ENCODE measurements around the gene C4A. TPM values are rescaled to one million over a fixed set of nuclear protein-coding genes. Genes with fewer than 3 reads are reported as not detected.
A peak's percentile ranks its signal among the peaks of the same experiment; 100 is the strongest.
"Not testable (repeated sequence)": the region's sequence is repeated elsewhere in the genome, so short reads cannot be mapped to it uniquely, and the experiment has no call there.

Gene C4A
- total RNA-seq, 5 donors from 2014 or later (not counting 1 experiment from before 2014, with no cell fraction given), result 3.5 to 11.6 (median 6.1) TPM

GRCh38 chr6:32004864-32005537 lies 23.1 kb downstream of the C4A start:
- CTCF ChIA-PET; H3K36me3 ChIP-seq (ENCODE audit: control insufficient read depth in 2 of 2, extremely low read depth in 1 of 2, insufficient read depth in 1 of 2, low read length in 1 of 2); H3K27me3 ChIP-seq (replicated peaks in 1 of 2; ENCODE audit: control insufficient read depth in 2 of 2, extremely low read depth in 1 of 2, insufficient read depth in 2 of 2, low read length in 1 of 2); H3K4me3 ChIP-seq (ENCODE audit: control insufficient read depth in 1 of 2, extremely low read depth in 1 of 2, low read length in 1 of 2); H3K9me3 ChIP-seq; H3K9me3 Mint-ChIP-seq; H3K36me3 Mint-ChIP-seq; H3K27me3 Mint-ChIP-seq; H3K4me3 Mint-ChIP-seq; POLR2A ChIA-PET; H3K4me1 Mint-ChIP-seq: not testable (repeated sequence)
- Histone ChIP-seq H3K27ac (ENCODE audit: low read length) (peak overlapping the region; percentile 12), H3K4me1 (ENCODE audit: control insufficient read depth in 1 of 2, extremely low read depth in 1 of 2, insufficient read depth in 2 of 2, low read length in 2 of 2) (peaks cover 0 to 11% of the 10 kb centered on the region in 2 experiments)
- DNase-seq (peak in 1 of 35 experiments; percentile 7), ATAC-seq (replicated peaks in 1 of 4) (peak; percentile 87 to 96 (median 92))
- peak overlapping the region; percentile 83 to 89 for H3K27ac Mint-ChIP-seq
- WGBS (ENCODE audit: insufficient coverage), result 62% methylated on average over 4 of the region's 13 CpGs

DNA sequence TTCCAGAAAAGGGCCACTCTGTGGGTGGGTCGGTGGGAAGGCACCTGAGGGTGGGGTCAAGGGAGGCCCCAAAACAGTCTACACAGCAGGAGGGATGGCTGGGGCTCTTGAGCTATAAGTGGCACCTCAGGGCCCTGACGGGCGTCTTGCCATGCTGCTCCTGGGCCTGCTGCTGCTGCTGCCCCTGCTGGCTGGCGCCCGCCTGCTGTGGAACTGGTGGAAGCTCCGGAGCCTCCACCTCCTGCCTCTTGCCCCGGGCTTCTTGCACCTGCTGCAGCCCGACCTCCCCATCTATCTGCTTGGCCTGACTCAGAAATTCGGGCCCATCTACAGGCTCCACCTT lies 23.7 kb downstream of the C4A start:
- DNase-seq, result not testable (repeated sequence)

DNA sequence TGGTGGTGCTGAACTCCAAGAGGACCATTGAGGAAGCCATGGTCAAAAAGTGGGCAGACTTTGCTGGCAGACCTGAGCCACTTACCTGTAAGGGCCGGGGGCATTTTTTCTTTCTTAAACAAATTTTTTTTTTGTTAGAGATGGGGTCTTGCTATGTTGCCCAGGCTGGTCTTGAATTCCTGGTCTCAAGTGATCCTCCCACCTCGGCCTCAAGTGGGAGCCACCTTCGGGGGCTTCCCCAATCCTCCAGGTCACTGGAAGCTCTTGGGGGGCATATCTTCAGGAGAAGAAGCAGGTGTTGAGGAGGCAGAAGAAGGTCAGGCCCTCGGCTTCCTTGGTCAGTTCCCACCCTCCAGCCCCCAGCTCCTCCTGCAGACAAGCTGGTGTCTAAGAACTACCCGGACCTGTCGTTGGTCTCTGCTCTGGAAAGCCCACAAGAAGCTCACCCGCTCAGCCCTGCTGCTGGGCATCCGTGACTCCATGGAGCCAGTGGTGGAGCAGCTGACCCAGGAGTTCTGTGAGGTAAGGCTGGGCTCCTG lies 24.2 kb downstream of the C4A start:
- no CpG with 5 or more reads among the region's 8 CpGs for WGBS (ENCODE audit: insufficient coverage)
- H3K27ac ChIP-seq (ENCODE audit: low read length); H3K4me1 Mint-ChIP-seq; H3K27me3 Mint-ChIP-seq; H3K27me3 ChIP-seq (replicated peaks in 1 of 2; ENCODE audit: control insufficient read depth in 2 of 2, extremely low read depth in 1 of 2, insufficient read depth in 2 of 2, low read length in 1 of 2); H3K9me3 Mint-ChIP-seq; H3K27ac Mint-ChIP-seq; CTCF ChIA-PET; H3K36me3 ChIP-seq (ENCODE audit: control insufficient read depth in 2 of 2, extremely low read depth in 1 of 2, insufficient read depth in 1 of 2, low read length in 1 of 2); POLR2A ChIA-PET; H3K4me3 ChIP-seq (ENCODE audit: control insufficient read depth in 1 of 2, extremely low read depth in 1 of 2, low read length in 1 of 2); DNase-seq; H3K36me3 Mint-ChIP-seq; ATAC-seq (replicated peaks in 1 of 4); H3K4me3 Mint-ChIP-seq; H3K9me3 ChIP-seq: not testable (repeated sequence)
- peaks cover 0 to 11% of the 10 kb centered on the region in 2 experiments for H3K4me1 ChIP-seq (ENCODE audit: control insufficient read depth in 1 of 2, extremely low read depth in 1 of 2, insufficient read depth in 2 of 2, low read length in 2 of 2)

More for the DNA sequence above, 23.7 kb downstream of the C4A start:
- H3K27me3 Mint-ChIP-seq; H3K4me3 Mint-ChIP-seq; H3K9me3 ChIP-seq; H3K4me3 ChIP-seq (ENCODE audit: control insufficient read depth in 1 of 2, extremely low read depth in 1 of 2, low read length in 1 of 2); CTCF ChIA-PET; ATAC-seq (replicated peaks in 1 of 4); H3K9me3 Mint-ChIP-seq; H3K36me3 ChIP-seq (ENCODE audit: control insufficient read depth in 2 of 2, extremely low read depth in 1 of 2, insufficient read depth in 1 of 2, low read length in 1 of 2); POLR2A ChIA-PET; H3K27me3 ChIP-seq (replicated peaks in 1 of 2; ENCODE audit: control insufficient read depth in 2 of 2, extremely low read depth in 1 of 2, insufficient read depth in 2 of 2, low read length in 1 of 2); H3K36me3 Mint-ChIP-seq; H3K4me1 Mint-ChIP-seq; H3K27ac ChIP-seq (ENCODE audit: low read length): not testable (repeated sequence)
- 87% methylated on average over 3 of the region's 9 CpGs for WGBS (ENCODE audit: insufficient coverage)
- peaks cover 0 to 11% of the 10 kb centered on the region in 2 experiments for H3K4me1 ChIP-seq (ENCODE audit: control insufficient read depth in 1 of 2, extremely low read depth in 1 of 2, insufficient read depth in 2 of 2, low read length in 2 of 2)
- H3K27ac Mint-ChIP-seq, result peak overlapping the region in 1 of 2 donors; percentile 89

GRCh38 chr6:32007086-32007485 lies 25.2 kb downstream of the C4A start:
- H3K9me3 ChIP-seq; H3K4me1 Mint-ChIP-seq; CTCF ChIA-PET; POLR2A ChIA-PET; H3K27ac ChIP-seq (ENCODE audit: low read length); H3K4me3 Mint-ChIP-seq; ATAC-seq (replicated peaks in 1 of 4); H3K36me3 ChIP-seq (ENCODE audit: control insufficient read depth in 2 of 2, extremely low read depth in 1 of 2, insufficient read depth in 1 of 2, low read length in 1 of 2); H3K9me3 Mint-ChIP-seq; H3K27me3 Mint-ChIP-seq; H3K27me3 ChIP-seq (replicated peaks in 1 of 2; ENCODE audit: control insufficient read depth in 2 of 2, extremely low read depth in 1 of 2, insufficient read depth in 2 of 2, low read length in 1 of 2); H3K4me3 ChIP-seq (ENCODE audit: control insufficient read depth in 1 of 2, extremely low read depth in 1 of 2, low read length in 1 of 2); H3K27ac Mint-ChIP-seq; H3K36me3 Mint-ChIP-seq: not testable (repeated sequence)
- peak in 1 of 35 experiments; percentile 11 for DNase-seq
- no CpG with 5 or more reads among the region's 12 CpGs for WGBS (ENCODE audit: insufficient coverage)
- peaks cover 0 to 11% of the 10 kb centered on the region in 2 experiments for H3K4me1 ChIP-seq (ENCODE audit: control insufficient read depth in 1 of 2, extremely low read depth in 1 of 2, insufficient read depth in 2 of 2, low read length in 2 of 2)

DNA sequence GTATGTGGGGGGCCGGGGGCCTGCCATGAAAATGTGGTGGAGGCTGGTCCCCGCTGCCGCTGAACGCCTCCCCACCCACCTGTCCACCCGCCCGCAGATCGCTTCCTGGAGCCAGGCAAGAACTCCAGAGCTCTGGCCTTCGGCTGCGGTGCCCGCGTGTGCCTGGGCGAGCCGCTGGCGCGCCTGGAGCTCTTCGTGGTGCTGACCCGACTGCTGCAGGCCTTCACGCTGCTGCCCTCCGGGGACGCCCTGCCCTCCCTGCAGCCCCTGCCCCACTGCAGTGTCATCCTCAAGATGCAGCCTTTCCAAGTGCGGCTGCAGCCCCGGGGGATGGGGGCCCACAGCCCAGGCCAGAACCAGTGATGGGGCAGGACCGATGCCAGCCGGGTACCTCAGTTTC lies 26.2 kb downstream of the C4A start:
- H3K9me3 ChIP-seq; H3K4me3 Mint-ChIP-seq; POLR2A ChIA-PET; ATAC-seq (replicated peaks in 1 of 4); H3K4me1 Mint-ChIP-seq; H3K36me3 Mint-ChIP-seq; H3K27ac ChIP-seq (ENCODE audit: low read length); DNase-seq; H3K27me3 Mint-ChIP-seq; H3K9me3 Mint-ChIP-seq; H3K4me3 ChIP-seq (ENCODE audit: control insufficient read depth in 1 of 2, extremely low read depth in 1 of 2, low read length in 1 of 2); CTCF ChIA-PET; H3K27me3 ChIP-seq (replicated peaks in 1 of 2; ENCODE audit: control insufficient read depth in 2 of 2, extremely low read depth in 1 of 2, insufficient read depth in 2 of 2, low read length in 1 of 2); H3K27ac Mint-ChIP-seq; H3K36me3 ChIP-seq (ENCODE audit: control insufficient read depth in 2 of 2, extremely low read depth in 1 of 2, insufficient read depth in 1 of 2, low read length in 1 of 2): not testable (repeated sequence)
- peaks cover 0 to 11% of the 10 kb centered on the region in 2 experiments for H3K4me1 ChIP-seq (ENCODE audit: control insufficient read depth in 1 of 2, extremely low read depth in 1 of 2, insufficient read depth in 2 of 2, low read length in 2 of 2)
- WGBS (ENCODE audit: insufficient coverage), result no CpG with 5 or more reads among the region's 24 CpGs

GRCh38 chr6:32008616-32009015 lies 26.8 kb downstream of the C4A start:
- DNase-seq; H3K9me3 ChIP-seq; H3K27me3 ChIP-seq (replicated peaks in 1 of 2; ENCODE audit: control insufficient read depth in 2 of 2, extremely low read depth in 1 of 2, insufficient read depth in 2 of 2, low read length in 1 of 2); POLR2A ChIA-PET; H3K27me3 Mint-ChIP-seq; H3K4me3 ChIP-seq (ENCODE audit: control insufficient read depth in 1 of 2, extremely low read depth in 1 of 2, low read length in 1 of 2); H3K36me3 ChIP-seq (ENCODE audit: control insufficient read depth in 2 of 2, extremely low read depth in 1 of 2, insufficient read depth in 1 of 2, low read length in 1 of 2); CTCF ChIA-PET; H3K4me3 Mint-ChIP-seq; H3K27ac ChIP-seq (ENCODE audit: low read length); H3K4me1 Mint-ChIP-seq; H3K27ac Mint-ChIP-seq; H3K9me3 Mint-ChIP-seq; ATAC-seq (replicated peaks in 1 of 4); H3K36me3 Mint-ChIP-seq: not testable (repeated sequence)
- WGBS (ENCODE audit: insufficient coverage), result 46% methylated on average over 3 of the region's 12 CpGs
- H3K4me1 ChIP-seq (ENCODE audit: control insufficient read depth in 1 of 2, extremely low read depth in 1 of 2, insufficient read depth in 2 of 2, low read length in 2 of 2), result peaks cover 0 to 11% of the 10 kb centered on the region in 2 experiments

GRCh38 chr6:32009537-32009936 lies 27.7 kb downstream of the C4A start:
- H3K36me3 ChIP-seq (ENCODE audit: control insufficient read depth in 2 of 2, extremely low read depth in 1 of 2, insufficient read depth in 1 of 2, low read length in 1 of 2); POLR2A ChIA-PET; H3K4me1 Mint-ChIP-seq; H3K4me3 ChIP-seq (ENCODE audit: control insufficient read depth in 1 of 2, extremely low read depth in 1 of 2, low read length in 1 of 2); H3K27ac Mint-ChIP-seq; H3K27me3 ChIP-seq (replicated peaks in 1 of 2; ENCODE audit: control insufficient read depth in 2 of 2, extremely low read depth in 1 of 2, insufficient read depth in 2 of 2, low read length in 1 of 2); H3K9me3 Mint-ChIP-seq; H3K4me3 Mint-ChIP-seq; H3K4me1 ChIP-seq (ENCODE audit: control insufficient read depth in 1 of 2, extremely low read depth in 1 of 2, insufficient read depth in 2 of 2, low read length in 2 of 2); H3K27ac ChIP-seq (ENCODE audit: low read length); H3K36me3 Mint-ChIP-seq; ATAC-seq (replicated peaks in 1 of 4); H3K9me3 ChIP-seq; DNase-seq; CTCF ChIA-PET; H3K27me3 Mint-ChIP-seq: not testable (repeated sequence)
- WGBS (ENCODE audit: insufficient coverage), result no CpG with 5 or more reads among the region's 12 CpGs

Data from T-cell (primary cell).